Gastrocnemius medialis (tissue), 4 donors: ENCODE results near the gene KNDC1. TPM values are rescaled to one million over a fixed set of nuclear protein-coding genes. Genes with fewer than 3 reads are reported as not detected.

Experiments used
- ATAC-seq, 2 donors: fragments of 150-250 bp; one replicate each; pipeline ENCODE4 v1.9.1; 2016
- DNase-seq, 2 donors: peaks; one replicate each; pipeline ENCODE4 v3.0.0-alpha.2; 2019
- H3K27ac ChIP-seq, 4 donors: fragments of 200-600 bp; sonication (generic); 1 replicate in 1 of 4; 2 replicates in 3 of 4; pipeline ENCODE4 v1.5.1; 2016 to 2018; ENCODE audit warnings: mild to moderate bottlenecking in 2 of 4, moderate library complexity in 1 of 4
- H3K27me3 ChIP-seq, 3 donors: fragments of 200-600 bp; sonication (generic) in 2 of 3; 1 replicate in 1 of 3; 2 replicates in 2 of 3; pipeline versions ENCODE4 v1.5.1 to v1.6.0; 2016 to 2019; ENCODE audit warnings: mild to moderate bottlenecking in 1 of 3, moderate library complexity in 1 of 3
- H3K36me3 ChIP-seq, 2 donors: fragments of 200-600 bp; sonication (generic) in 1 of 2; one replicate each; pipeline ENCODE4 v1.5.1; 2017 to 2018
- H3K4me1 ChIP-seq, 2 donors: fragments of 200-600 bp; sonication (generic) in 1 of 2; one replicate each; pipeline ENCODE4 v1.5.1; 2016 to 2017; ENCODE audit warnings: mild to moderate bottlenecking in 2 of 2
- H3K4me3 ChIP-seq, 4 donors: fragments of 200-600 bp; sonication (generic) in 3 of 4; 1 replicate in 1 of 4; 2 replicates in 3 of 4; pipeline ENCODE4 v1.5.1; 2016 to 2019; ENCODE audit warnings: mild to moderate bottlenecking in 2 of 4
- H3K9me3 ChIP-seq, 3 donors: fragments of 200-600 bp; sonication (generic) in 2 of 3; 1 replicate in 1 of 3; 2 replicates in 2 of 3; pipeline ENCODE4 v1.5.1; 2016 to 2019
- POLR2A ChIP-seq, 2 donors: fragments of 450-650 bp; IDR thresholded peaks; one replicate each; pipeline ENCODE4 v1.6.1; 2017; ENCODE audit warnings: antibody characterized with exemption in 2 of 2, mild to moderate bottlenecking in 2 of 2, moderate library complexity in 2 of 2
- in situ Hi-C, 4 donors: fragments of 200-750 bp; cut with MboI; loops; one replicate each; pipeline versions ENCODE4 v1.15.0 to v1.8.0; 2017; ENCODE audit warnings: low sequenced_read_pairs in 4 of 4
- intact Hi-C: fragments of 100-400 bp; cut with DNase I; formaldehyde crosslinking; loops from one replicate; pipeline ENCODE4 v1.15.1; 2023; ENCODE audit warnings: low total_unique reads
- total RNA-seq, 4 donors: library from RNA; depleted of rRNA; stranded (reverse); fragments of >200 nt; gene quantifications; one replicate each; pipeline versions ENCODE4 v1.1.0 to v1.2.3, GENCODE V29; 2016
- TF ChIP-seq, protein P1 (sequence below), 5 experiments: fragments of 450-650 bp in 3 of 5; fragments of 200-600 bp in 2 of 5; sonication (generic) in 2 of 5; IDR thresholded peaks in 4 of 5; conservative IDR thresholded peaks in 1 of 5; 1 replicate in 4 of 5; 2 replicates in 1 of 5; pipeline ENCODE4 v1.5.1; 2016 to 2019; ENCODE audit warnings: antibody characterized with exemption in 5 of 5, mild to moderate bottlenecking in 3 of 5, moderate library complexity in 3 of 5

The KNDC1 gene
- total RNA-seq, 4 donors from 2014 or later, result 0.04 to 0.13 TPM; not detected in 2

DNA sequence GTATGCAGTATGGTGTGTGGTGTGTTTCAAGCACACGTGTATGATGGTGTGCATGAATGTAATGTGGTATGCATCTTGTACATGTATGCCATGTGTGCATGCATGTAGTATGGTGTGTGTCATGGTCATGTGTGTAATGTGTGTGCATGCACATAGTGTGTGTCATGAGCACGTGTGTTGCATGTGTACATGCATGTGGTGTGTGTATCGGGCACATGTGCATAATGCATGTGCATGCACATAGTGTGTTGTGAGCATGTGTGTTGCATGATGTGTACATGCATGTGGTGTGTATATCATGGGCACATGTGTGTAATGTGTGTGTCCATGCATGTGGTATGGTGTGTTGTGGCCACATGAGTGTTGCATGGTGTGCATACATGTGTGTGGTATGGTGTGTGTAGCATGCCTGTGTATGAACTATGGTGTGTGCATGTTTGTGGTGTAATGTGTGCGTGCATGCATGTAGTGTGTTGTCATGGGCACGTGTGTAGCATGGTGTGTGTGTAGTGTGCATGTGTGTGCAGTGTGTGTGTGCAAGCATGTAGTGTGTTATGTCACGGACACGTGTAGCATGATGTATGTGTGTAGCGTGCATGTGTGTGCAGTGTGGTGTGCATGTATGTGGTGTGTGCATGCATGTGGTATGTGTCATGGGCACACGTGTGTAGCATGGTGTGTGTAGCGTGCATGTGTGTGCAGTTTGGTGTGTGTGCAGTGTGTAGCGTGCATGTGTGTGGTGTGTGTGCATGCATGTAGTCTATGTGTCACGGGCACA, 17.6 kb downstream of the KNDC1 start:
- DNase-seq (no peak), ATAC-seq (no peak)
- in situ Hi-C loops (no loop called here), intact Hi-C loops (no loop called here)
- Histone ChIP-seq H3K27me3 (peaks cover 0 to 25% (median 13%) of the 10 kb centered on the region in 3 donors), H3K36me3 (no peaks in the 10 kb centered on the region), H3K4me3 (no peak overlapping the region), H3K27ac (no peak overlapping the region), H3K9me3 (no peaks in the 10 kb centered on the region), H3K4me1 (no peaks in the 10 kb centered on the region)
- TF ChIP-seq POLR2A (IDR thresholded peaks at IDR 0.05), result no peak

- H3K27ac ChIP-seq, result no peak overlapping the region
- intact Hi-C loops (no loop called here), in situ Hi-C loops (no loop called here)
- no peak overlapping the region for H3K4me3 ChIP-seq
- H3K4me1 ChIP-seq, result no peaks in the 10 kb centered on the region
- H3K9me3 ChIP-seq, result no peaks in the 10 kb centered on the region
- no peaks in the 10 kb centered on the region for H3K36me3 ChIP-seq
- no peak for DNase-seq
- peaks cover 0 to 19% (median 7%) of the 10 kb centered on the region in 3 donors for H3K27me3 ChIP-seq
- TF ChIP-seq, protein P1, sequence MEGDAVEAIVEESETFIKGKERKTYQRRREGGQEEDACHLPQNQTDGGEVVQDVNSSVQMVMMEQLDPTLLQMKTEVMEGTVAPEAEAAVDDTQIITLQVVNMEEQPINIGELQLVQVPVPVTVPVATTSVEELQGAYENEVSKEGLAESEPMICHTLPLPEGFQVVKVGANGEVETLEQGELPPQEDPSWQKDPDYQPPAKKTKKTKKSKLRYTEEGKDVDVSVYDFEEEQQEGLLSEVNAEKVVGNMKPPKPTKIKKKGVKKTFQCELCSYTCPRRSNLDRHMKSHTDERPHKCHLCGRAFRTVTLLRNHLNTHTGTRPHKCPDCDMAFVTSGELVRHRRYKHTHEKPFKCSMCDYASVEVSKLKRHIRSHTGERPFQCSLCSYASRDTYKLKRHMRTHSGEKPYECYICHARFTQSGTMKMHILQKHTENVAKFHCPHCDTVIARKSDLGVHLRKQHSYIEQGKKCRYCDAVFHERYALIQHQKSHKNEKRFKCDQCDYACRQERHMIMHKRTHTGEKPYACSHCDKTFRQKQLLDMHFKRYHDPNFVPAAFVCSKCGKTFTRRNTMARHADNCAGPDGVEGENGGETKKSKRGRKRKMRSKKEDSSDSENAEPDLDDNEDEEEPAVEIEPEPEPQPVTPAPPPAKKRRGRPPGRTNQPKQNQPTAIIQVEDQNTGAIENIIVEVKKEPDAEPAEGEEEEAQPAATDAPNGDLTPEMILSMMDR (IDR thresholded peaks at IDR 0.05 in 4 of 5, conservative IDR thresholded peaks at IDR 0.05 in 1 of 5), result no peak
- no peak for TF ChIP-seq POLR2A (IDR thresholded peaks at IDR 0.05)
- no peak for ATAC-seq
Measured at GRCh38 chr10:133178357-133179127, 18.5 kb downstream of the KNDC1 start.

DNA sequence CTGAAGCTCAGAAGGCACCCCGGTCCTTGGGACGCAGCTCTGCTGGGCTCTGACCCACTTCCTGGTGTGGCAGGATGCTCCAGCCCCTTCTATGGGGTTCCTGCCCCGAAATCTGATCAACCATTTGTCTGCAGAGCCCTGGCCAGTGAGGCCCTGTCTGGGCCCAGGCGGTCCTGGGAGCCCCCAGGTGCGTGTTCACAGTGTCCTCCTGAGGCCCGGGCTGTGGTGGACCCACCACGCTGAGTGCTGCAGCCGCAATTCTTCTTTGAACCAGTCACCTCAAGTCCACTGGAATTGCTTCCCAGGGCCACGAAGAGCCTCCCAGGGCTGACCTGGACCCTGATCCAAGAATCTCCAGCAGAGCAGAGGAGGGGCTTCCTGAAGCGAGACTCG, 19.1 kb downstream of the KNDC1 start:
- no peak for ATAC-seq
- Histone ChIP-seq H3K9me3 (no peaks in the 10 kb centered on the region), H3K4me1 (no peaks in the 10 kb centered on the region), H3K27ac (no peak overlapping the region), H3K36me3 (no peaks in the 10 kb centered on the region), H3K27me3 (peaks cover 0 to 14% (median 3%) of the 10 kb centered on the region in 3 donors), H3K4me3 (no peak overlapping the region)
- in situ Hi-C loops (no loop called here), intact Hi-C loops (no loop called here)
- TF ChIP-seq, protein P1 (IDR thresholded peaks at IDR 0.05 in 4 of 5, conservative IDR thresholded peaks at IDR 0.05 in 1 of 5), result no peak
- TF ChIP-seq POLR2A (IDR thresholded peaks at IDR 0.05), result no peak
- DNase-seq, result no peak

- peaks cover 0 to 11% (median 1%) of the 10 kb centered on the region in 3 donors for H3K27me3 ChIP-seq
- H3K9me3 ChIP-seq, result no peaks in the 10 kb centered on the region
- intact Hi-C loops, result no loop called here
- no peaks in the 10 kb centered on the region for H3K4me1 ChIP-seq
- no peak overlapping the region for H3K27ac ChIP-seq
- no peak for TF ChIP-seq POLR2A (IDR thresholded peaks at IDR 0.05)
- TF ChIP-seq, protein P1 (IDR thresholded peaks at IDR 0.05 in 4 of 5, conservative IDR thresholded peaks at IDR 0.05 in 1 of 5), result no peak
- ATAC-seq (no peak), DNase-seq (no peak)
- in situ Hi-C loops, result no loop called here
- H3K4me3 ChIP-seq, result no peak overlapping the region
- no peaks in the 10 kb centered on the region for H3K36me3 ChIP-seq
Measured at GRCh38 chr10:133179651-133180050, 19.6 kb downstream of the KNDC1 start.
